D721Med (cell line): ENCODE results near the gene EPHA6.
A peak's percentile ranks its signal among the peaks of the same experiment; 100 is the strongest.

Experiments used
- DNase-seq: peaks from one replicate; pipeline ENCODE4 v3.0.0; 2011; ENCODE audit warnings: low spot score; ENCODE audit not compliant: insufficient read length
- FAIRE-seq: peaks from 2 replicates; lab custom pipeline; 2011; peaks lifted over from hg19 to GRCh38; lab: Jason Lieb, UNC
- TF ChIP-seq, protein P1 (sequence below): IDR thresholded peaks from 2 replicates; pipeline ENCODE4 v1.5.1; 2012; ENCODE audit warnings: mild to moderate bottlenecking, control low read depth; ENCODE audit not compliant: insufficient read depth; ENCODE audit errors: missing control alignments

Gene EPHA6

DNA sequence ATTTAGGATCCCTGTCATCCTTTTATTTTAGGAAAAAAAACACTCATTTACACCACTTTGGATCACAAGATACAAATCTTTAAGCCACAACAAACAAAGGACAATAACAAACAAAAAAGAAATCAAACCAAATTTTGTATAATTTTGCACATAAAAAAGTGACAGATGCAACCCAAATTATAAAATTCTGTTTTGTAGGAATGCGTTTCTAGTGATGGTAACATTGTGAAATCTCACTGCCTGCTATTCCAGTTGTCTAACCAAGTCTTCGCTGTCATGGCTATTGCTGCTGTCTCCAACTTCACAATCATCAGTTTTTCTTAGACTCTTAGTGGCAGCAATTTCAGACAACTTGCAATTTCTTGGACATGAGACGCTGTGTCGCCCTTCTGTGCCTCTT lies 891.8 kb downstream of the EPHA6 start:
- FAIRE-seq, result no peak
- TF ChIP-seq, protein P1, sequence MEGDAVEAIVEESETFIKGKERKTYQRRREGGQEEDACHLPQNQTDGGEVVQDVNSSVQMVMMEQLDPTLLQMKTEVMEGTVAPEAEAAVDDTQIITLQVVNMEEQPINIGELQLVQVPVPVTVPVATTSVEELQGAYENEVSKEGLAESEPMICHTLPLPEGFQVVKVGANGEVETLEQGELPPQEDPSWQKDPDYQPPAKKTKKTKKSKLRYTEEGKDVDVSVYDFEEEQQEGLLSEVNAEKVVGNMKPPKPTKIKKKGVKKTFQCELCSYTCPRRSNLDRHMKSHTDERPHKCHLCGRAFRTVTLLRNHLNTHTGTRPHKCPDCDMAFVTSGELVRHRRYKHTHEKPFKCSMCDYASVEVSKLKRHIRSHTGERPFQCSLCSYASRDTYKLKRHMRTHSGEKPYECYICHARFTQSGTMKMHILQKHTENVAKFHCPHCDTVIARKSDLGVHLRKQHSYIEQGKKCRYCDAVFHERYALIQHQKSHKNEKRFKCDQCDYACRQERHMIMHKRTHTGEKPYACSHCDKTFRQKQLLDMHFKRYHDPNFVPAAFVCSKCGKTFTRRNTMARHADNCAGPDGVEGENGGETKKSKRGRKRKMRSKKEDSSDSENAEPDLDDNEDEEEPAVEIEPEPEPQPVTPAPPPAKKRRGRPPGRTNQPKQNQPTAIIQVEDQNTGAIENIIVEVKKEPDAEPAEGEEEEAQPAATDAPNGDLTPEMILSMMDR, result no peak
- no peak for DNase-seq

- FAIRE-seq (no peak), DNase-seq (no peak)
- TF ChIP-seq, protein P1, result no peak
These were observed 897.3 kb downstream of the EPHA6 start for GRCh38 chr3:97711654-97712053.

GRCh38 chr3:97712919-97713318 lies 898.5 kb downstream of the EPHA6 start:
- TF ChIP-seq, protein P1, result no peak
- FAIRE-seq (no peak), DNase-seq (no peak)

DNA sequence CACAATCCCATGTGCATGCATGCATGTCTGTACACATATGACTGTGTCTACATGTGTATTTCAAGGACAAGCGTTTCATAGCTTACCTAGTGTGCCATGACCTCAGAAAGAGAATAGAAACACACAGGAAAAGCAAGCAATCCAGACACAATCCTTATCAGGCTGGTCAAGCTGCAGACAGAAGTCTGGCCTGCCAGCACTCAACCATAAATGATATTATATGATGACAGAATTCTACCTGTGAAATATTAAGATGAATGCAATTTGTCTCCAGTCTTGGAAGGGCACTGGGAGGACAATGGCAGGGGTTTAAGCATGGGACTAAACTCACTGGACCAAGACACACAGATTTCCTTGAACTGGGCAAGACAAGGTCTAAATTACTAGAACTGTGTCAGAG lies 899.2 kb downstream of the EPHA6 start:
- DNase-seq, result no peak
- FAIRE-seq, result no peak
- TF ChIP-seq, protein P1, result no peak

- FAIRE-seq, result no peak
- DNase-seq, result no peak
- TF ChIP-seq, protein P1, result peak; percentile 97
These were observed 904.9 kb downstream of the EPHA6 start for GRCh38 chr3:97719156-97719821.

GRCh38 chr3:97720417-97720816 lies 906.0 kb downstream of the EPHA6 start:
- TF ChIP-seq, protein P1, result no peak
- FAIRE-seq, result no peak
- no peak for DNase-seq

DNA sequence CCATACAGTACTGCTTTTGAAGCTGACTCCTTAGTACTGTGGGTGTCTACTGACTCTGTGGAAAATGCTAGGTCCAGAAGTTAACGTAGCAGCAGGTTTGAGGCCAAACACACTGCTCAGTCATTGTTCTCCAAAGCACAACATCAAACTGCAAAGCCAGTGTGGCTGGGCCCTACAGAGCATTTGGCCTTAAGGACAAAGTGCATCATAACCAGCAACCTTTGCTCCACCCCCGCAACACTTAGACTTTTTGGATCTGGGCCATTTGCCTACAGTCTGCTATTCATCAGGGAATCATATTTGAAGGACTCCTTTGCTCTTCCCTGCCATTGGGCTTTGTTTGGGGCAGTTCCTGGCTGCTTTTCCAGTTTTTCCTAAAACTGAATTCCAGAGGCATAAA lies 907.1 kb downstream of the EPHA6 start:
- no peak for FAIRE-seq
- no peak for DNase-seq
- TF ChIP-seq, protein P1, result no peak
